GM15510 (cell line): ENCODE results near the gene TEKTIP1.

Experiments
- POLR2A ChIP-seq: IDR thresholded peaks from 3 replicates; pipeline ENCODE4 v1.6.1; 2011; ENCODE audit warnings: borderline replicate concordance; ENCODE audit not compliant: insufficient read length; ENCODE audit errors: extremely low read depth

Gene TEKTIP1

DNA sequence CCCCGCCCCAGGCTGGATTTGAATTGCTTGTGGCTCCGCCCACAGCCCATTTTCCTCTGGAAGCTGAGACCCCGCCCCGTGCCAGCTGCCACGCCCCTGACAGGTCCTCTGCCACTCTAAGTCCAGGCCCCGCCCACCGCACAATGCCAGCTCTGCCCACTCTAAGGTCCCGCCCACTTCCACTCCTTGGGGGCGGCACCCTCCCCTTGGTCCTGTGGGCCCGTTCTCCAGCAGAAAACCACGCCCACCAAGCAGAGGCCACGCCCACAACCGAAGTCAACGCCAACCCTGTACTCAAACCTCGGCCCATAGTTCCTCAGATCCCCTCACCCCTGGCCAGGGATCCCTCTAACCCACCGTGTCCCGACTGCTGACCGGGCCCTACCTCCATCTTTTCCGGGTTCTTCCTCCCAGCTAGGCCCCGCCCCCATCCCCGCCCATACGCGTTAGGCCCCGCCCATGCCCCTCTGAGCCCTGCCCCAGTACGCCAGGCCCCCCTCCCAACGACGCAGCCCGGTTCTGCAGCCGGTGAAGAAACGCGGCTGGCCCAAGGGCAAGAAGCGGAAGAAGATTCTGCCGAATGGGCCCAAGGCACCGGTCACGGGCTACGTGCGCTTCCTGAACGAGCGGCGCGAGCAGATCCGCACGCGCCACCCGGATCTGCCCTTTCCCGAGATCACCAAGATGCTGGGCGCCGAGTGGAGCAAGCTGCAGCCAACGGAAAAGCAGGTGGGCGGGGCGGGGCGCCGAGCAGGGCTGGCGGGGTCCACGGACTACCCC is 35.1 kb downstream of the TEKTIP1 start:
- TF ChIP-seq POLR2A = no peak

DNA sequence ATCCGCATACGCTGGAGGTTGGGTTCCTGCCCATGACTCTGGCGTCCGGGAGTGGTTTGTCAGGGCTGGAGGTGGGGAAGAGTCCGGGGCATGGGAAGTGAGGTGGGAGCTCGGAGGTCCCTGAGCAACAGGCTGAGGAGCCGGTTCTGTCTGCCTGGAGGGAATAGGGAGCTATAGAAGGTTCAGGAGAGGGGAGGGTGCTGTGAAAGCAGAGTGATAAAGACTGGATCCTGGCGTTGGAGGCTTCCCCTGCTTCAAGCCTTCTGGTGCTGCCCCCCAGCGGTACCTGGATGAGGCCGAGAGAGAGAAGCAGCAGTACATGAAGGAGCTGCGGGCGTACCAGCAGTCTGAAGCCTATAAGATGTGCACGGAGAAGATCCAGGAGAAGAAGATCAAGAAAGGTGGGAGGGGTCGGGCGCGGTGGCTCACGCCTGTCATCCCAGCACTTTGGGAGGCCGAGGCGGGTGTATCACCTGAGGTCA is 36.3 kb downstream of the TEKTIP1 start:
- no peak for TF ChIP-seq POLR2A

DNA sequence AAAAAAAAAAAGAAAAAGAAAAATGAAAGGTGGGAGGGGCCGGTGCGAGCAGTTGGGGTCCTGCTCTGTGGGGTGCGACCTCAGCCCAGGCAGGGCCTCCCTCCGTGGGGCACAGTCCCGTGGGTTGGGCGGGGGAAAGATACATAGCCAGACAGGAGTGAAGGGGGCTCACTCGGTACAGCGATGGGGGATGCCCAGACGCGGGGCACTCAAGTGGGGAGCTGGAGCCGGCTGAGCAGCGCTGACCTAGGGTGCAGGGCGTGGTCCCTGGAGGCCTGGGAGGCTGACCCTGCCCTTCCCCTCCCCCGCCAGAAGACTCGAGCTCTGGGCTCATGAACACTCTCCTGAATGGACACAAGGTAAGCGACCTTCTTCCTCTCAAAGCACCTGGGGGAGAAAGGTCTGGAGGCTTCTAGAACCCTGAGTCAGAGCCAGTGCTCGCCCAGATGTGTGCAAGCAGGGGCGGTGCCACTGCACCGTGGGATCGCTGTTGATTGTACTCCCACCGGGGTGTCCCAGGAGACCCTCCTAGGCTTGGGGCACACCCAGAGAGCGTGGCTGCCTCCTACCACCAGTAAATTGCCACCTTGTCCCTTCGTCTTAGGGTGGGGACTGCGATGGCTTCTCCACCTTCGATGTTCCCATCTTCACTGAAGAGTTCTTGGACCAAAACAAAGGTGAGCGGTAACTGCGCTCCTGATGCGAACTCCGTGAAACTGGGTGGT is 37.1 kb downstream of the TEKTIP1 start:
- TF ChIP-seq POLR2A = no peak

DNA sequence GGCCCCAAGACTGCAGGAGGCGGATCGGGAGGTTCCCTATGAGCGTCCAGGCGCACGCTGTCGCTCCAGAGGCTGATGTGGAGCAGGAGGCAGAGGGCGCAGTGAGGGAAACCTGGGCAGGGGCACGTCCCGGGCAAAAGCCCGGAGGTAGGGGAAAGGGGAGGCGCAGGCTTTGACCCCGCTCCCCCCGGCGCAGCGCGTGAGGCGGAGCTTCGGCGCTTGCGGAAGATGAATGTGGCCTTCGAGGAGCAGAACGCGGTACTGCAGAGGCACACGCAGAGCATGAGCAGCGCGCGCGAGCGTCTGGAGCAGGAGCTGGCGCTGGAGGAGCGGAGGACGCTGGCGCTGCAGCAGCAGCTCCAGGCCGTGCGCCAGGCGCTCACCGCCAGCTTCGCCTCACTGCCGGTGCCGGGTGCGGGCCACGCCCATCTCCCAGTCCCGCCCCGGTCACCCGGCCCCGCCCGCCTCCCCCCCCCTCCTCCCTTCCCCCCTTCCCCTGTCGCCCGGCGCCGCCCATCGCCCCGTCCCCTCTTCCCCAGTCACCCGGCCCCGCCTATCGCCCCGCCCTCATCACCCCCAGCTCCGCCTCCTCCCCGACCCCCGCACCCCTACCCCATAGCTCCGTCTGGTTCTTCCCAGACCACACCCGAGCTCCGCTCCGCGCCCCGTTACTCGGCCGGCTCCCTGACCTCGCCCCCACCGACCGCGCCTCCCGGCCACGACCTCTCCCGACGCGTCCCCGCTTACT is 37.9 kb downstream of the TEKTIP1 start:
- TF ChIP-seq POLR2A = no peak

DNA sequence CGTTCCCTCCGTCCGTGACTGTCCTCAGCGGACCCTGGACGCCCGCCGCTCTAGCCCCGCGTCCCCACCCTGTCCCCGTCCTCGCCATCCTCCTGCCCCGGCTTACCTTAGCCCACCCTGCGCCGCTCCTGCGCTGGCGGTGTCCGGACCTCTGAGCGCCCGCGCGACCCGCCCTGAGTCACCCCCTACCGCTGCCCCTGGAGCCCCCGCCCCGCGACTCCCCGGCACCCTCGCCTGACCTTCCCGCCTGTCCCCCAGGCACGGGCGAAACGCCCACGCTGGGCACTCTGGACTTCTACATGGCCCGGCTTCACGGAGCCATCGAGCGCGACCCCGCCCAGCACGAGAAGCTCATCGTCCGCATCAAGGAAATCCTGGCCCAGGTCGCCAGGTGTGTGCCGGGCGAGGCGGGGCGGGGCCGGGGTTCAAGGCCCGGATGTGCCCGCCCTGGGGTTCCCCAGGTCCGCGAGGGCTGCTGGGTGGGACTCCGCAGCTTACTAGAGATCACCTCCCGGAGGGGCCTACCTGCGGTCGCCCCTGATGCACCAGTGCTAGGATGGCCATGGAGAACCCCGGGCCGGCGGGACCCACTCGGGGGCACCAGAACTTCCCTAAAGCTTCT is 38.9 kb downstream of the TEKTIP1 start:
- TF ChIP-seq POLR2A = no peak

DNA sequence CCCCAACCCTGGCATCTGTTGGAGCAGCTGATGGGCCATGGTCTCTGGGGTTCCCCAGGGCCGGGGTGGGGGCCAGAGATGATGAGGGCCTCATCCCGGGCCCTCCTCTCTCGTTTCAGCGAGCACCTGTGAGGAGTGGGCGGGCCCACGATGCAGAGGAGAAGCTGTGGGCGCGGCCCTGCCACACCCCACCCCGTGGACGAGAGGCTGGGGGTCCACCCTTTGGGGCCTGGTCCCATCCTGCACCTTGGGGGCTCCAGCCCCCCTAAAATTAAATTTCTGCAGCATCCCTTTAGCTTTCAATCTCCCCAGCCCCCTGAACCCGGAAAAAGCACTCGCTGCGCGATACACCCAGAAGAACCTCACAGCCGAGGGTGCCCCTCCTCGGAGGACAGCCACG is 39.4 kb downstream of the TEKTIP1 start:
- TF ChIP-seq POLR2A = no peak

DNA sequence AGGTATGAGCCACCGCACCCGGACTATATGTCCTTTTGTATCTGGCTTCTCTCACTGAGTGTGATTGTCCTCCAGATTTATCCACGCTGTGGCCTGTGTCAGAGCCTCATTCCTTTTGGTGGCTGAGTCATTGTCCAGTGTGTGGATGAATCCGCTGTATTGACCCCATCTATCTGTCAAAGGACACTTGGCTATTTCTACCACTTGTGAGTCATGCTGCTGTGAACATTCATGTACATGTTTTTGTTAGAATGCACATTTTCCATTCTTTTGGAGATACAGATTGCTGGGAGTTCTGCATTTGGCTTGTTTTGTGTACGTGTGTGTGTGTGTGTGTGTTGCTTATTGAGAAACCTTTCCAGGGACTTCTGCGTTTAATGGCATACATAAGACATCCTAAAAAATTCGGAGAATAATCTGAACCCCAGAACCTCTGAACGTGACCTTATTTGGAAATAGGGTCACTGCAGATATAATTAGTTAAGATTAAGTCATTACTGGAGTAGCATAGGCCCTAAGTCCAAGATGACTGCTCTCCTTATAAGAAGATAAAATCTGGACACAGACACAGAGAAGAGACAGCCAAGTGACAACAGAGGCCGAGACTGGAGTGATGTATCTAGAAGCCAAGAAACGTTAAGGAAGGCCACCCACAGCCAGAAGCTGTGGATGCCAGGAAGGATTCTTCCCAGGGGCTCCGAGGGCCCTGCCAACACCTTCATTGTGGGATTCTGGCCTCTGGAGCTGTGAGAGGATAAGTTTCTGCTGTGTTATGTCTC is 41.4 kb downstream of the TEKTIP1 start:
- TF ChIP-seq POLR2A = no peak

DNA sequence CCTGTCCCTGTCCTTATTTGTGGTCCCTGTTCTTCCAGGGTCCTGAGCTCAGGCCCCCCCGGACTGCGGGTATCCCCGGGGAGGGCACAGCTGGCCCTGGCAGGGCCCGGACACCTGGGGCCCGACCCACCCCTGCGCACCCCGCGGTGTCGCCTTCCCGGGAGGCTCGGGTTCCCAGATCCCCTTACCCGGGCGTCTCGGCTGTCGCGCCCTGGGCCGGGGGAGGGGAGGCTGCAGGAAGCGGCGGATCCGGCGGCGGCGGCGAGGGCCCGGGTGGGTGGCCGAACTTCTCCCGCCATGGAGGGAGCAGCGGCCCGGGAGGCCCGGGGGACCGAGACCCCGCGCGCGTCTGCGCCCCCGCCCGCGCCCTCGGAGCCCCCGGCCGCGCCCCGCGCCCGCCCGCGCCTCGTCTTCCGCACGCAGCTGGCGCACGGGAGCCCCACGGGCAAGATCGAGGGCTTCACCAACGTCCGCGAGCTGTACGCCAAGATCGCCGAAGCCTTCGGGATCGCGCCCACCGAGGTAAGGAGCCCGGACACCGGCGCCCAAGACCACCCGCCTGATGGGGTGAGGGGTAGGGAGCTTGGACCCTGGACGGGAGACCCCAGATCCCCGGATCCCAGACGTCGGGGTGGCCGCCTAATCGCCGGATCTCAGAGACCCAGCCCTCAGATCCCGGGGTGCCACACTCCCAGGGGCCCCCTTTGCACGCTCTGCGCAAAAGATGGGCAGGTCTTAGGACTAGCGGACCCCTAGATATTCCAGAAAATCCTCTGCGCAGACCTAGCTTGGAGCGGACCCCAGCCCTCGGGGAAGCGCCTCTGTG is 46.5 kb downstream of the TEKTIP1 start, which contains the start of gene GIPC3:
TSS of gene GIPC3 (plus strand) at position 178 of the 826 bp plus-strand sequence. CDS start at position 298, 120 bp downstream.
- no peak for TF ChIP-seq POLR2A

DNA sequence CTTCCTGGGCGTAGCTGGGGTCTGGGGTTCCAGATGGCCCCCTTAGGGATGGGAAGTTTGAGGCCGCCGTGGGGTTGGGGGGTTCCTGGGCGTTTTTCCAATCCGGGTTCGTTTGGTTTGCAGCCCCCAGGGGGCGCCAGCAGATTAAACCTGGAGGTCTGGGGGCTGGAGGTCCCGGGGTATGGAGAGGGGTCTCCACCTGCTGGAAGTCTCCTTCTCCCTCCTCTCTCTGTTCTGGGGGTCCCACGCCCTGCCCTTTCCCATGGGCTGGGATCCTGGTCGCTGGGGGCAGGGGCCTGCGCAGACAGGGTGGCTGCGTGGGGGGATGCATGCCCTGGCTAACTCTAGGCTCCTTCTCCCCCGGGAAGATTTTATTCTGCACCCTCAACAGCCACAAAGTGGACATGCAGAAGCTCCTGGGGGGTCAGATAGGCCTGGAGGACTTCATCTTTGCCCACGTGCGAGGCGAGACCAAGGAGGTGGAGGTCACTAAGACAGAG is 47.2 kb downstream of the TEKTIP1 start:
- TF ChIP-seq POLR2A = no peak

DNA sequence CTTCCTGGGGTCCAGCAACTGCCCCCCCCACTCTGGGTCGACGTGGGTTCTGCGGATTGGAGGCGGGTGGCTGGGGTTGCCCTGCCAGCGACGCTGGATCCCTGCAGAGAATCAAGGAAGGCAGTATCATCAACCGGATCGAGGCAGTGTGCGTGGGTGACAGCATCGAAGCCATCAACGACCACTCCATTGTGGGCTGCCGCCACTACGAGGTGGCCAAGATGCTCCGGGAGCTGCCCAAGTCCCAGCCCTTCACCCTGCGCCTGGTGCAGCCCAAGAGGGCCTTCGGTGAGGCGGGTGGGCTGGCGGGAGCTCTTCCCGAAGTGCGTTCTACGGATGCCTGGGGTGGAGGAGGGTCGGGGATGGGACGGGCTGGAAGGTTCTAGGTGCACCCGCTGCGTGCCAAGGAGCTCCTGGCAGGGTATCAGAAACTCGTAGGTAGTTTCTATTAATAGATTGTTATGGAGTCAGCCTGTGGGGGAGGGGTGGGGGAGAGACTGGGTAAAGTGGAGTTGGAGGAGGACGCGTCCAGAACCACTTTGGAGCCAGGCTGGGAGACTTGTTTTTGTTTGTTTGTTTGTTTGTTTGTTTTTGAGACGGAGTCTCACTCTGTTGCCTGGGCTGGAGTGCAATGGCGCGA is 47.9 kb downstream of the TEKTIP1 start:
- TF ChIP-seq POLR2A = no peak

DNA sequence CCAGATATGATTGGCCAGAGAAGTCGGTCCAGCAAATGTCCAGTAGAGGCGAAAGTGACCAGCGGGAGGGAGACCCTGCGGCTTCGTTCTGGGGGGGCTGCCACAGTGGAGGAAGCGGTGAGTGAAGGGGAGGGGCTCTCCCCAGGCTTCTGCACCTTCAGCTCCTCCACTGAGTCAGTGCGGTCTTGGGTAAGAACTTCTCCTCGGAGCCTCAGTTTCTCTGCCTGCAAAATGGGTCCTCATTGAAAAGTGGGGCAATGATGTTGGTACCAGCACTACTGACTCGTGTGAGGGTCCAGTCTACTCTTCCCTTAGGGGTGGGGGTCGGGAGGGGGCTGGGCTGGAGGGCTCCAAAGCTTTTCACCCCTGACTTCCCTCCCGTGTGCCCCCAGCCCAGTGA is 50.5 kb downstream of the TEKTIP1 start:
- no peak for TF ChIP-seq POLR2A

DNA sequence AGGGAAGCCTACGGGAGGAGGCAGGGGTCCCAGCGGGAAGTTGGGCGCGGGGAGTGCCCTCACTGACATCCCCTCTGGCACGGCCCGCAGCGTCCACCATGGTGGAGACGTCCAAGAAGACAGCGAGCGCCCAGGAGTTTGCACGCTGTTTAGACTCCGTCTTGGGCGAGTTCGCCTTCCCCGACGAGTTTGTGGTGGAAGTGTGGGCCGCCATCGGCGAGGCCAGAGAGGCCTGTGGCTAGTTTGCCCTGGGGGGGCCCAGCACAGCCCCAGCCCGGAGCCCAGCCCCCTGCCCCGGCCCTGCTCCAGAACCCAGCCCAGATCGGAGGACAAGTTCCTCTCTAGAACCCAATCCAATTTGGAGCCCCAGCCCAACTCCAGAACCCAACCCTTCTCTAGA is 51.0 kb downstream of the TEKTIP1 start:
- TF ChIP-seq POLR2A = no peak

DNA sequence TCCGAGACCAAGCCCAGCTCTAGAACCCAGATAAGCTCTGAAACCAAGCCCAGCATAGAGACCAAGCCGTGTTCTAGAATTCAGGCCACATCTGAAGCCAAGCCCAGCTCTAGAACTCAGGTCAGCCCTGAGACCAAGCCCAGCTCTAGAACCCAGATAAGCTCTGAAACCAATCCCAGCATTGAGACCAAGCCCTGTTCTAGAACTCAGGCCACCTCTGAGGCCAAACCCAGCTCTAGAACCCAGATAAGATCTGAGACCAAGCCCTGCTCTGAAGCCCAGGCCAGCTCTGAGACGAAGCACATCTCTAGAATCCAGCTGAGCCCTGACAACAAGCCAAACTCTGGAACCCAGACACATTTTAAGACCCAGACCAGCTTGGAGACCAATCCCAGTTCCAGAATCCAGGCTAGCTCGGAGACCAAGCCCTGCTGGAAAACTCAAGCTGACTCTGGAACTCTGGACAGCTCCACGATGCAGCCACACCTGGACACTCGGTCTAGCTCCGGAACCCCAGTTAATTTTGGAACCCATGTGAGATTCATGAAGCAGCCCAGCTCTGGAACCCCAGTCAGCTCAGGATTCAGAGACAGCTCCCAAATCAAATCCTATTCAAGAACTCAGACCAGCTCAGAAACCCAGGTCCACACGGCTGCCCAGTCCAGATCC is 52.2 kb downstream of the TEKTIP1 start:
- no peak for TF ChIP-seq POLR2A
